ENCODE results near the gene RPSA.
"Not testable (repeated sequence)": the region's sequence is repeated elsewhere in the genome, so short reads cannot be mapped to it uniquely, and the experiment has no call there.

The RPSA gene
- 446 reads per million, percentile 97 among the genes with 10 or more reads in this experiment for total RNA-seq

DNA sequence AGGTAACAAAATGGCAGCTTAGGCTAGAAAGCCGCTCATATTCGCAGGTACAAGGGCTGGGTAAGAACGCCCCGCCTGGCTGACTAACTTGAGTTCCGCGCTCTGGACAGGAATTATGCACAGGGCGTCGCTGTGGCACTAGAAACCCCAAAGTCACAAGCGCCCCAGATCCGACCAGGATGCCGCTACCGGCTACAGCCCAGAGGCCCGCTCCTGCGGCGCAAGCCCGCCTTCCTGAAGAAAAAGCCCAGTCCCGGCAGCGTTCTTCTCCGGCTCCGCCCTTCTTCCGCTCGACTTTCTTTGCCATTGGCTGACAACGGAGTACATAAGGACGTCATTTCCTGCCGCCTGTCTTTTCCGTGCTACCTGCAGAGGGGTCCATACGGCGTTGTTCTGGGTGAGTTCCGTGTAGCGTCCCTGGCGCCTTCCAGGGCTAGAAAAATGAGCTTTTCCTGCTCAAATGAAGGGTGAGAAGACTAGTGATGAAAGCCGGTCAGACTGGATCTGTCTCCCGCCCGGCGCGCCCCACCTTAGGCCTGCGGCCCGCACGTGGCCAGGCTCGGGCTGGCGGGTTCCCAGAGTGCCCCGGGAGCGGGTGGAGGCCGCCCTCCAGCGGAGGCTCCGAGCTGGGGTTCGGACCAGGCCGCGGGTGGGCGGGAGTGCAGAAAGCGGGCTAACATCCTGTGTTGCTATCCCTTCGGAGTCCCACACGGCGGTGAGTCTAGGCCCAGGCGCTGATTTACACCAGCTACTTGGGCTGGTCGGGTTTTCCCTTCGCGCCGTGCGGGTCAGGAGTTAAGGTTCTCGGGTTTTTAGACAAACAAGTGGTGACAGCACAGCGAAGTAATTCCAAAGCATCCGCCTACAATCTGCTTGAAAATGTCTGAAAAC is at the start of gene RPSA:
Gene RPSA (plus strand): TSS at position 353 of the 891 bp plus-strand sequence. CDS start 934 bp downstream, outside the sequence.
- peak; percentile 93 for DNase-seq

DNA sequence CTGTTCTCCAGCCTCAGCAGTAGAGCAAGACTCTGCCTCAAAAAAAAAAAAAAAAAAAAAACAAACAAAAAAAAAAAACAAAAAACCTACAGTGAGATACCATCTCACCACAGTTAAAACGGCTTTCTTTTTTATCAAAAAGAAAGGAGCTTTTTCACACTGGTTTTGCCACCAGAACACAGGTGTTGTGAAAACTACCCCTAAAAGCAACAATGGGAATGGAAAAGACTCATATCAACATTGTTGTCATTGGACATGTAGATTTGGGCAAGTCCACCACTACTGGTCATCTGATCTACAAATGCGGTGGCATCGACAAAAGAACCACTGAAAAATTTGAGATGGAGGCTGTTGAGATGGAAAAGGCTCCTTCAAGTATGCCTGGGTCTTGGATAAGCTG is 48.2 kb upstream of the RPSA start:
- DNase-seq: no peak

DNA sequence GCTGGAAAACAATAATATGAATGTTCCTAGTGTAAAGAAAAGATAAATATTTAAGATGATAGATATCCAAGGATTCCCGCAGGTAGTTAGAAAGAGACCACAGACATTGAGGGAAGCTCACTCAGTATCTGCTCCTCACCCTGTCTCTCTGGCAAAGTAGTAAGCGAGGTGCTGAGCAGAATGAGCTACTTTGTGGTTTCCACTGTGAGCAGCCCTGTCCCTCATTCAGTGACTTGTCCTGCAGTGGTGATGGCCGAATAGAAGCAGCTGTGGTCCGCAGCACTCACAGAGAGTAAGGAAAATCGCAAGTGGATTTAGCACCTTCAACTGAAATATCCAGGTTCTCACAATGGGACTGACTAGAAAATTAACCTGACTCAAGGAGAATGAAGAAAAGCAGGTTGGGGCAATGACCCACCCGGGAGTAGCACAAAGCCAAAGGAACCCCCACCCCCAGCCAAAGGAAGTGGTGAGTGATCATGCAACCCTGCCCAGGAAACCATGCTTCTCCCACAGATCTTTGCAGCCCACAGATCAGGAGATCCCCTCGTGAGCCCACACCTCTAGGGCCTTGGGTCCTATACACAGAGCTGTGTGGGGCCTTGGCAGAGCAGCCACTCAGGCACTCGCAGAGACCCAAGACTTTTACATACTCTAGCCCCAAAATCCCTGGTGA is 45.1 kb upstream of the RPSA start:
- DNase-seq: peak; percentile 22

GRCh38 chr3:39362192-39362591 is 44.3 kb upstream of the RPSA start:
- DNase-seq: no peak

- DNase-seq: no peak
Measured at GRCh38 chr3:39362812-39363211, 43.7 kb upstream of the RPSA start.

DNA sequence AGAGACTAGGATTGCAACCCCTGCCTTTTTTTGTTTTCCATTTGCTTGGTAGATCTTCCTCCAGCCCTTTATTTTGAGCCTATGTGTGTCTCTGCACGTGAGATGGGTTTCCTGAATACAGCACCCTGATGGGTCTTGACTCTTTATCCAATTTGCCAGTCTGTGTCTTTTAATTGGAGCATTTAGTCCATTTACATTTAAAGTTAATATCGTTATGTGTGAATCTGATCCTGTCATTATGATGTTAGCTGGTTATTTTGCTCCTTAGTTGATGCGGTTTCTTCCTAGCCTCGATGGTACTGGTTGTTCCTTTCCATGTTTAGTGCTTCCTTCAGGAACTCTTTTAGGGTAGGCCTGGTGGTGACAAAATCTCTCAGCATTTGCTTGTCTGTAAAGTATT is 36.1 kb upstream of the RPSA start:
- not testable (repeated sequence) for DNase-seq

DNA sequence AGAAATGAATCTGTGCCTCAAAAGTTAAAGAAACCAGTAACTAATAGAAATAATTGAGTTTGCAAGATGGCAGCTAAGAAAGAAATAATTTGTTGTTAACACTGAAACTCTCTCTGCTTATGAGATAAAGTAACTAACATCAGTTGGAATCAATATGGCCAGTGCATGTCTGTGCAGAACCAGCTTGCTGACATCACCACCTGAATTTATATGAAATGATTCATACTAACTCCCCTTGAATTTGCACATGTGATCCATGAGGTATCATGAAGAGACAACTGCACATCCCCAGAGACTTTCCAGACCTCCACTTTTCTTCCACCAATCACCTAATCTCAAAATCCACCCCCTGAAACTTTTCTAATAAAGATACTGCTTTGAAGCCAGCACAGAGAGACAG is 33.7 kb upstream of the RPSA start:
- no peak for DNase-seq

GRCh38 chr3:39376959-39377634 is 29.4 kb upstream of the RPSA start:
- no peak for DNase-seq

- DNase-seq: peak; percentile 50
Measured at GRCh38 chr3:39378088-39378487, 28.4 kb upstream of the RPSA start.

DNA sequence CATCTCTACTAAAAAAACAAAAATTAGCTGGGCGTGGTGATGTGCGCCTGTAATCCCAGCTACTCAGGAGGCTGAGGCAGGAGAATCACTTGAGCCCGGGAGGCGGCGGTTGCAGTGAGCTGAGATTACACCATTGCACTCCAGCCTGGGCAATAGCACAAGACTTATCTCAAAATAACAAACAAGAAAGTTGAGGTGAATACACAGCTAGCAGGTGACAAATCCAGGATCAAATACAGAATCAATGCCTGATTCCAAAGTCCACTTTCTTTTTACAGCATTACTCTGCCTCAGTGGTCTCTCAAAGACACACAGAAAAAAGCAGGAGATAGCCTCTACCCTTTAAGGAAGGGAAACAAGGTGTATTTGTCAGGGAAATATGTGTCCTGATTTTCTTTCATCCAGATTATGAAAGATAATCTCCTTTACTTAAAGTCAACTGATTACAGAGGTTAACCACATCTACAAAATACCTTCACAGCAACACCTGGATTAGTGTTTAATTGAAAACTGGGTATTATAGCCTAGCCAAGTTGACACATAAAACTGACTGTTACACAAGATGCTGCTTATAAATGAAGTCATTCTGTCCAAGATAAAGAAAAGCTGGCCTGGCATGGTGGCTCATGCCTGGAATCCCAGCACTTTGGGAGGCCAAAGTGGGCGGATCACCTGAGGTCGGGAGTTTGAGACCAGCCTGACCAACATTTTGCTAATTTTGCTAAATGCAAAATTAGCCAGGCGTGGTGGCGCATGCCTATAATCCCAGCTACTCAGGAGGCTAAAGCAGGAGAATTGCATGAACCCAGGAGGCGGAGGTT is 27.4 kb upstream of the RPSA start:
- no peak for DNase-seq

DNA sequence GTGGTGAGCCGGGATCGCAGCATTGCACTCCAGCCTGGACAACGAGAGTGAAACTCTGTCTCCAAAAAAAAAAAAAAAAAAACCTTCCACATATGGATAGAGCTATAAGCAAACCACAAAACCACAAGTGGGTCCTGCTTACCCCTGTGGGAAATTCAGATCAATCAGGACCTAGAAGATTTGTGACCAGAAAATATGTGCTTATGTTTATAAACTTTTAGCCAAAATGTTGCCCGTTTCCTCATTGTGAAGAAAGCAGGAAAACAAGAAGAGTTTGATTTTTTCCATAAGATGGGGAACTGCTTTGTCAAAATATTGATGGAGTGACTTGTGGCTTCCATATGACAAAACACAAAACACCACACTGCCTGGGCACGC is 26.8 kb upstream of the RPSA start:
- DNase-seq: no peak

GRCh38 chr3:39381432-39381831 is 25.1 kb upstream of the RPSA start:
- no peak for DNase-seq

GRCh38 chr3:39383045-39383880 is 23.3 kb upstream of the RPSA start, which contains the start of gene SLC25A38:
Gene SLC25A38 (plus strand): TSS chr3:39383370. CDS start chr3:39383725, 355 bp downstream.
- peak; percentile 73 for DNase-seq

- peak; percentile 91 for DNase-seq
Measured at GRCh38 chr3:39383881-39384664, 22.4 kb upstream of the RPSA start.

GRCh38 chr3:39384665-39385000 is 21.9 kb upstream of the RPSA start:
- no peak for DNase-seq

DNA sequence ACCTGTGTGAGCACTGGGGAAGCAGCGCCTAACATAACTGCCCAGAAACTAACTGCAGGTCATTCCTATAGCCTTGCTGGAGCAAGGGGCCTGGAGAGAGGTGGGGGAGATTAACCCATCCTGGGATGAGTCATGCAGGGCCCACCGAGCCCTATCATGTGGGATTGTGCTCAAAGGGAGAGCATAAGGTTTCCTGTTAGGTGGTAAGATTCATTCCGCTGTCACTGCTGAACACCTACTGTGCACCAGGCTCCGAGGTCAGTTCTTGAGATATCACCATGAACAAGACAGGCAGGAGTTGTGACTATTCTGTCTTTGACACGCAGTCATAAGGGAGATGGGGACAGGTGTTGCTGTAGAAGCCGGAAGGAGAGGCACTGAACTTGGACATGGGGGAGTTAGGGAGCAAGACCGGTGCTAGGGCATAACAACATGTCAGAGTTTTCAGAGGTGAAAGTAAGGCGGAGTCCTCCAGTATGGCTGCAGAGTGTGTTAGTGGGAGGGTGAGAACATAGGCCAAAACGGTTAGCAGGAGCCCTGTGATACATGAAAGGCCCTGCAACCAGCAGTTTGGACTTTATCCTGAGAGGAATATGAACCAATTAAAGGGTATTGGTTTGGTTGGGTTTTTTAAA is 20.9 kb upstream of the RPSA start:
- no peak for DNase-seq

GRCh38 chr3:39386318-39386717 is 20.2 kb upstream of the RPSA start:
- no peak for DNase-seq

DNA sequence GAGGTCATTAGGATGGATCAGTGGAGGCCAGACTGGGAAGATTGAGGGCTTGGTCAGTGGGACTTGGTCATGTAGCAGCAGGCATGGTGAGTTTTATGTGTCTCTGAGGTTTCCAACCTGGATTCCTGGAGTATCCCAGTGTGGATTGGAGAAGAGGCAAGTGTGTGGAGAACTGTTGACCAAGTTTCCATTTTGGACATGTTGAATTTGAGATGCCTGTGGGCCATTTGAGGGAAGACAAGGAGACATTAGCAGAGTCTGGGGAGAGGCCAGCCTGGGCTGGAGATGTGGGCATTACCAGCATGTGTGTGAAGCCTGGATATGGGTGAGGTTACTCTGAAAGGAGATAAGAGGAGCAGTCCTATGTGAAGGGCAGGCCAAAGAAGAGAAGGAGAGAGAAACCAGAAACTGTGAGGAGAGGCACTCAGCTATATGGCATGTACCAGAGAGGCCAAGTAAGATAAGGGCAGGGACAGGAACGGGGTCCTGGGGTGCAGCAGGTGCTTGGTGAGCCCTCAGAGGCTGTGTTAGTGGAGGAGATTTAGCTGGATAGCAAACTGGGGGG is 19.0 kb upstream of the RPSA start:
- no peak for DNase-seq

DNA sequence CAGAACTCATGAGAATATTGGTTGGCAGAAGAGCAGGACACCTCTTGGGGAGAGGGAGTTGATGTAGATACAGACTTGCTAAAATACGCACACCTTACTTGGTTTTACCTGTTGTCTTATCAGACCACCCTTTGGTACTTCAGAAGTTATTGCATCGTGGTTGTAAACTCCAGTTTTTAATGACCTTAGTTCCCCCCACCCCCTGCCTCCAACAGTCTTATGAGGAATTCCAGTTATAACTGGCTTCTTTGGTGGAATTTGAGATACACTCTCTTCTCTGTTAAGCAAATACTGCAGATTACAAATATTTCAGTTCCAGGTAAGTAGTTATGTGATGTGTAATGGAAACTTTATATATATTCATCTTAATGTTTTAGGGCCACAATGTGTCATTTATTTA is 18.4 kb upstream of the RPSA start:
- no peak for DNase-seq

- DNase-seq: no peak
Measured at GRCh38 chr3:39388741-39389248, 17.7 kb upstream of the RPSA start.
